Measurements from ENCODE around the gene GPX1.

The GPX1 gene

GRCh38 chr3:49311283-49311682 is 46.9 kb downstream of the GPX1 start:
- no peak for DNase-seq (ENCODE audit: low spot score)

GRCh38 chr3:49310677-49311076 is 47.5 kb downstream of the GPX1 start:
- DNase-seq (ENCODE audit: low spot score): no peak

All from AG08395 (cell line).